Suprapubic skin (tissue), 3 donors: ENCODE measurements around the gene DSTN.

ENCODE experiments used
- CTCF ChIP-seq, 2 donors: fragments of 200-600 bp in 1 of 2; fragments of 450-650 bp in 1 of 2; sonication (generic) in 1 of 2; IDR thresholded peaks; one replicate each; pipeline ENCODE4 v1.5.1; 2016 to 2019; ENCODE audit warnings: antibody characterized with exemption in 2 of 2, mild to moderate bottlenecking in 1 of 2, moderate library complexity in 1 of 2
- EP300 ChIP-seq: sonication (generic); formaldehyde crosslinking; IDR thresholded peaks from one replicate; pipeline ENCODE4 v1.6.1; 2017; ENCODE audit warnings: antibody characterized with exemption

DNA sequence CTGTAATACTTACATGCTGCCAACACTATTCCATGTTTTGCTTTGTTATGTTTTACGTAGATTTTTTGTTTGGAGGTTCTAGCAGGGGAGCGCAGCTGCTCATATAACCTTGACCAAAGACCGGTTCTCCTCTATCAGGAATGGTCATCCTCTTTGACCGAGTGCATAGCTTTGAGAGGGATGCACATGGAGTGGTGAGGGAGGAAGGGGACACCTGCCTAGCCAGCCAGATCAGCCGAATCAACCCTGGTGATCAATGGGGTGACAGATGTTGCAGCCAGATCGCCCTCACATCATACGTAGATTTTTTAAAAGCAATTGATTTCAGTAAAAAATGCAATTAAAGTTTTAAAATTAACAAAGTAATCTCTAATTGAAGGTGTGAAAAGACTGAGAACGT lies 6.3 kb downstream of the DSTN start:
- TF ChIP-seq CTCF (IDR thresholded peaks at IDR 0.05) (no peak), EP300 (no peak)
